HG03280 (cell line): ENCODE data around the gene RANBP9.

Experiments used
- ATAC-seq: cut with Tn5 transposase; IDR thresholded peaks from one replicate; pipeline ENCODE4 v1.9.1; 2021; ENCODE audit warnings: mild to moderate bottlenecking, moderate library complexity; ENCODE audit not compliant: unreplicated experiment

The RANBP9 gene

DNA sequence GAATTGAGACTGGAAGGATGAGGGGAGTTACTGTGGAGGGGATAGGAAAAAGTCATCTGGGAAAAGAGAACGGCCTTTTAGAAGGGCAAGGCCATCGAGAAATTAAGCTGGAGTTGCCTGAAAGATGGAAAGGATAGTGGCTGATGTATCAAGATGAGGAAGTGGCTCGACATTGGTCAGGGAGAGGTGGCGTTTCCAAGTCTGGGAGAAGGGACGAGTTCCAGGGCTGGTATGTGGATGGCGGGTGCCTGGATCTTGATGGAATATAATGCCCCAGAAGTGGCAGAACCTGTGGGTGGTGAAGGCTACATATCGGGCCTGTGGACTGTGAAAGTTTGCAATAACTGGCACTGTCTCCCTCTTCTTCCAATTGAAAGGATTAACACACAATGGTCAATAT lies 139.4 kb downstream of the RANBP9 start:
- no peak for ATAC-seq
